HCT116 (cell line): ENCODE data around the gene TLK2. TPM values are rescaled to one million over a fixed set of nuclear protein-coding genes. Genes with fewer than 3 reads are reported as not detected.
"Not testable (repeated sequence)": the region's sequence is repeated elsewhere in the genome, so short reads cannot be mapped to it uniquely, and the experiment has no call there.

Experiments
- ATAC-seq: fragments of 200-7000 bp; cut with Tn5 transposase; 2 replicates; pipeline ENCODE4 v1.9.1; 2020; ENCODE audit warnings: mild to moderate bottlenecking, moderate library complexity
- BruUV-seq: library from RNA; stranded (reverse); fragments of 400-500 nt; replicated peaks from 2 replicates; lab custom pipeline; 2021; lab: Mats Ljungman, UMichigan
- CTCF ChIA-PET: fragments of 300-600 bp; sonication (Branson Sonifier 250); formaldehyde crosslinking; loops from one replicate; lab custom pipeline; 2021; ENCODE audit warnings: antibody characterized with exemption; lab: Charles Lee
- POLR2A ChIA-PET: fragments of 300-600, 350-600 bp; sonication (Branson Sonifier 250); formaldehyde crosslinking; loops from one replicate; lab custom pipeline; 2021; ENCODE audit warnings: antibody characterized with exemption; lab: Charles Lee
- RAD21 ChIA-PET, 2 experiments: fragments of 300-600 bp; sonication (Branson Sonifier 250); formaldehyde crosslinking; loops; one replicate each; lab custom pipeline; 2023; ENCODE audit warnings: low total read pairs in 2 of 2; ENCODE audit not compliant: uncharacterized antibody in 2 of 2, unreplicated experiment in 2 of 2, low non-redundant PET in 1 of 2; lab: Charles Lee
- DNase-seq: peaks from one replicate; pipeline ENCODE4 v3.0.0-alpha.2; 2010; ENCODE audit warnings: low read depth, low spot score
- H2AFZ ChIP-seq: fragments of 200-600 bp; shearing (Covaris generic), sonication (generic); 2 replicates; pipeline ENCODE4 v1.6.1; 2017; ENCODE audit warnings: low read depth, mixed run types, mixed read lengths, antibody characterized with exemption, low read length; ENCODE audit not compliant: poor library complexity, severe bottlenecking
- H3K27ac ChIP-seq: 2 replicates; pipeline ENCODE4 v1.5.1; 2012; ENCODE audit warnings: low read depth, low read length
- H3K27me3 ChIP-seq: fragments of 200-600 bp; sonication (generic); 2 replicates; pipeline ENCODE4 v1.6.1; 2016; ENCODE audit warnings: mixed run types, low read length, mixed read lengths; ENCODE audit not compliant: insufficient read depth
- H3K36me3 ChIP-seq, 2 experiments: fragments of 200-500 bp in 1 of 2; fragments of 200-600 bp in 1 of 2; sonication (Bioruptor generic) in 1 of 2; sonication (generic) in 1 of 2; 2 replicates each; pipeline versions ENCODE4 v1.5.1 to v1.6.1; 2014 to 2016; ENCODE audit warnings: low read length in 2 of 2, inconsistent platforms in 1 of 2, mixed read lengths in 1 of 2, mixed run types in 1 of 2; ENCODE audit not compliant: insufficient read depth in 2 of 2, control insufficient read depth in 1 of 2
- H3K4me1 ChIP-seq, 2 experiments: fragments of 200-600 bp in 1 of 2; sonication (generic) in 1 of 2; 2 replicates each; pipeline versions ENCODE4 v1.5.1 to v1.6.1; 2012 to 2017; ENCODE audit warnings: low read length in 2 of 2, inconsistent platforms in 1 of 2, mild to moderate bottlenecking in 1 of 2, mixed read lengths in 1 of 2, mixed run types in 1 of 2, moderate library complexity in 1 of 2; ENCODE audit not compliant: insufficient read depth in 2 of 2, control insufficient read depth in 1 of 2
- H3K4me2 ChIP-seq: fragments of 200-600 bp; sonication (generic); 2 replicates; pipeline ENCODE4 v1.6.1; 2017; ENCODE audit warnings: mixed run types, low read length, mixed read lengths
- H3K4me3 ChIP-seq, 2 experiments: fragments of 200-600 bp in 1 of 2; sonication (generic) in 1 of 2; replicated peaks in 1 of 2; 2 replicates each; pipeline ENCODE4 v1.5.1; 2011 to 2016; ENCODE audit warnings: low read length in 2 of 2, control low read depth in 1 of 2, low read depth in 1 of 2, mild to moderate bottlenecking in 1 of 2, mixed read lengths in 1 of 2, mixed run types in 1 of 2
- H3K79me2 ChIP-seq: fragments of 200-600 bp; sonication (generic); 2 replicates; pipeline ENCODE4 v1.6.1; 2017; ENCODE audit warnings: mild to moderate bottlenecking, mixed run types, low read length, moderate library complexity, mixed read lengths; ENCODE audit not compliant: insufficient read depth
- H3K9ac ChIP-seq: fragments of 200-600 bp; sonication (generic); 2 replicates; pipeline ENCODE4 v1.6.1; 2016; ENCODE audit warnings: low read length, mixed read lengths
- H3K9me2 ChIP-seq: fragments of 200-600 bp; sonication (generic), shearing (Covaris generic); 2 replicates; pipeline ENCODE4 v1.6.1; 2017; ENCODE audit warnings: mixed run types, mild to moderate bottlenecking, moderate library complexity; ENCODE audit not compliant: insufficient read depth
- H3K9me3 ChIP-seq, 2 experiments: fragments of 200-500 bp in 1 of 2; fragments of 200-600 bp in 1 of 2; sonication (Bioruptor generic) in 1 of 2; sonication (generic) in 1 of 2; 2 replicates each; pipeline ENCODE4 v1.6.1; 2014 to 2017; ENCODE audit warnings: low read length in 2 of 2, mixed read lengths in 2 of 2, inconsistent platforms in 1 of 2, low read depth in 1 of 2, mild to moderate bottlenecking in 1 of 2, mixed run types in 1 of 2, moderate library complexity in 1 of 2; ENCODE audit not compliant: control insufficient read depth in 1 of 2, insufficient read depth in 1 of 2
- H4K20me1 ChIP-seq: fragments of 200-600 bp; sonication (generic), shearing (Covaris generic); 2 replicates; pipeline ENCODE4 v1.6.1; 2017; ENCODE audit warnings: mixed run types, mild to moderate bottlenecking, moderate library complexity; ENCODE audit not compliant: insufficient read depth
- FOSL1 ChIP-seq: IDR thresholded peaks from 2 replicates; pipeline ENCODE4 v1.6.1; 2012; ENCODE audit warnings: low read depth
- JUND ChIP-seq: IDR thresholded peaks from 2 replicates; pipeline ENCODE4 v1.6.1; 2012
- POLR2AphosphoS5 ChIP-seq: IDR thresholded peaks from 2 replicates; pipeline ENCODE4 v1.6.1; 2011; ENCODE audit warnings: mild to moderate bottlenecking, low read depth, low read length, moderate library complexity
- SP1 ChIP-seq: IDR thresholded peaks from 2 replicates; pipeline ENCODE4 v1.6.1; 2012; ENCODE audit warnings: low read depth
- intact Hi-C: fragments of 100-400 bp; cut with micrococcal nuclease; formaldehyde crosslinking; loops from 2 replicates; pipeline ENCODE4 v1.10.0; 2022
- total RNA-seq: library from RNA; stranded (reverse); gene quantifications from one replicate; pipeline ENCODE4 v1.2.1, GENCODE V29; 2021; ENCODE audit not compliant: unreplicated experiment

Gene TLK2
- total RNA-seq, 1 experiment from 2014 or later: 56.6 TPM

GRCh38 chr17:62453656-62454055 is 25.0 kb upstream of the TLK2 start:
- H3K9ac ChIP-seq, POLR2A ChIA-PET, H3K9me2 ChIP-seq, H3K27me3 ChIP-seq, H2AFZ ChIP-seq, H3K4me1 ChIP-seq, ATAC-seq, CTCF ChIA-PET, intact Hi-C loops, H3K4me2 ChIP-seq, H3K9me3 ChIP-seq, H3K79me2 ChIP-seq, H3K36me3 ChIP-seq, H3K27ac ChIP-seq, DNase-seq, H4K20me1 ChIP-seq, BruUV-seq, H3K4me3 ChIP-seq, RAD21 ChIA-PET: not testable (repeated sequence)

- H3K36me3 ChIP-seq, DNase-seq, BruUV-seq, H3K27ac ChIP-seq, intact Hi-C loops, RAD21 ChIA-PET, ATAC-seq, H2AFZ ChIP-seq, POLR2A ChIA-PET, H3K9me3 ChIP-seq, H3K4me2 ChIP-seq, H3K9ac ChIP-seq, H3K79me2 ChIP-seq, H4K20me1 ChIP-seq, CTCF ChIA-PET, H3K4me1 ChIP-seq, H3K9me2 ChIP-seq, H3K4me3 ChIP-seq, H3K27me3 ChIP-seq: not testable (repeated sequence)
Measured at GRCh38 chr17:62454111-62454510, 24.5 kb upstream of the TLK2 start.

GRCh38 chr17:62456016-62456415 is 22.6 kb upstream of the TLK2 start:
- BruUV-seq: no TSS peak
- no peaks in the 10 kb centered on the region for H3K9me3 ChIP-seq
- POLR2A ChIA-PET: no interaction called here
- no peak overlapping the region for H3K4me2 ChIP-seq
- no peaks in the 10 kb centered on the region for H3K36me3 ChIP-seq
- H3K4me1 ChIP-seq: no peaks in the 10 kb centered on the region
- intact Hi-C loops: no loop called here
- H3K9ac ChIP-seq: no peak overlapping the region
- DNase-seq (no peak), ATAC-seq (no peak)
- H3K79me2 ChIP-seq: no peaks in the 10 kb centered on the region
- no peak overlapping the region for H3K27ac ChIP-seq
- no peak for TF ChIP-seq JUND
- no peak for TF ChIP-seq SP1
- TF ChIP-seq POLR2AphosphoS5: no peak
- no peak for TF ChIP-seq FOSL1
- no peaks in the 10 kb centered on the region for H4K20me1 ChIP-seq
- H3K9me2 ChIP-seq: no peaks in the 10 kb centered on the region
- CTCF ChIA-PET: no interaction called here
- no peak overlapping the region for H3K4me3 ChIP-seq
- H2AFZ ChIP-seq: no peak overlapping the region
- RAD21 ChIA-PET: no interaction called here
- no peaks in the 10 kb centered on the region for H3K27me3 ChIP-seq

- CTCF ChIA-PET, DNase-seq, H3K79me2 ChIP-seq, H3K27ac ChIP-seq, intact Hi-C loops, ATAC-seq, H3K9ac ChIP-seq, BruUV-seq, H3K4me1 ChIP-seq, H3K9me3 ChIP-seq, H3K9me2 ChIP-seq, H3K36me3 ChIP-seq, H4K20me1 ChIP-seq, H3K4me3 ChIP-seq, H3K4me2 ChIP-seq, H2AFZ ChIP-seq, H3K27me3 ChIP-seq, RAD21 ChIA-PET, POLR2A ChIA-PET: not testable (repeated sequence)
Measured at GRCh38 chr17:62458483-62458882, 20.1 kb upstream of the TLK2 start.
